Stimulated activated CD8-positive, alpha-beta memory T cell treated with anti-CD3 and anti-CD28 coated beads, Interleukin-7, amount 100 ng/mL, for 1 hour (primary cell): ENCODE measurements around the gene STAT6.
"Not testable (repeated sequence)": the region's sequence is repeated elsewhere in the genome, so short reads cannot be mapped to it uniquely, and the experiment has no call there.

ENCODE experiments used
- DNase-seq, 2 donors: peaks; one replicate each; pipeline ENCODE4 v3.0.0-alpha.2; 2020; ENCODE audit warnings: low read depth in 2 of 2

STAT6 gene

GRCh38 chr12:57089271-57090245 lies 21.6 kb downstream of the STAT6 start:
- DNase-seq, result peak in 1 of 2 donors; percentile 9

GRCh38 chr12:57088354-57089270 lies 22.6 kb downstream of the STAT6 start, which contains the start of gene NAB2:
Gene NAB2 (plus strand): TSS chr12:57089114. CDS start chr12:57089272, 158 bp downstream.
- DNase-seq, result peak; percentile 85 to 89

DNA sequence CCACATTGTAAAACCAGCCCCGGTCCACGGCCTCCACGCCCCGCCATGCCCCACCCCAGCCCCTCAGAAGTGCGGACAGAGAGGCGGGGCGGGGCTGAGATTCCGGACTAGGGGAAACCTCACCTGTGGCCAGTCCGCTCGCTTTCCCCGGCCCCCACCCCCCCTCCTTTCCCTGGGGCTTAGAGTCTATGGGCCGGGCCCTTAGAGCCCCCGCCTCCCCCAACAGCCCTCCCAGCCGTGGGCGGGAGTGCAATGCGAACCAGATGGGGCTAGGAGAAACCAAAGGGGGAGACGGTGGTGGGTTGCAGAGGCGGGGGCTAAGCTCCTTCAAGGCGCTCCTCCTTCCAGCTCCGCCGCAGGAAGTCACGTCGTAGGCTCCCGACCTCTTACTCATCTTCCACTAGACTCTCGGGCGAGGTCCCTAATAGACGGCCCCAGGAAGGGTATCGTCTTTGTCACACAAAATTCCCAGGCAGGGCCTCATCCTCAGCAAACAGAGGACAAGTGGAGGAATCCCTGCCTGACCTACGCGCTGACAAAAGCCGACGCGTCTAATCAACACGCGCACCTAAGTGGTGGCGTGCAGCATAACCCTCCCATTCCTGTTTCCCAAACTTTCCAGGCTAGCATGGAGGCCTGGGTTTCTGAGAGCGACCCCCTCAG lies 23.3 kb downstream of the STAT6 start:
- DNase-seq, result peak; percentile 50 to 59

- peak; percentile 89 to 90 for DNase-seq
Observed at GRCh38 chr12:57087010-57087690, 24.0 kb downstream of the STAT6 start.

GRCh38 chr12:57086493-57087009 lies 24.6 kb downstream of the STAT6 start:
- DNase-seq, result no peak

DNA sequence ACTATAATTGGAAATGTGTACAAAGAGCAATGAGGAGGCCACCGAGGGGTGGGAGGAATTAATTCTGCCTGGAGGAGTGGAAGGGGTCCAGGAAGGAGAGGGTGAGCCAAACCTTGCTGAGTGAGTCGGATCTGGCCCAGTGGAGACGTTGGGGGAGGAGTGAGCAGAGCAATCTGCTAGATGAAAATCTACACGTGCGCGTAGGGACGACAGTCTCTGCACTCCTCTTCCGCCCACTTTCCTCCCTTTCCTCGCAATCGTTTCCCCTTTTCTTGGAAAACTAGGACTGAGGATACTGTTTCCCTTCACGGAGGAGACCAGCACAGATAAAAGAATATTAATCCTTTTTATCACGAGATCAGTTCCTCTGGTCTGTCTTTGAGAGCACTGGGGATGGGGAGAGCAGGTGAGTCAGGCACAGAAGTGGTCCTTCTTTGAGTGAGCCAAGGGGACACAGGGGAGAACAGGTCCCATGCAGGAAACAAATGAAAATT lies 25.1 kb downstream of the STAT6 start:
- no peak for DNase-seq

DNA sequence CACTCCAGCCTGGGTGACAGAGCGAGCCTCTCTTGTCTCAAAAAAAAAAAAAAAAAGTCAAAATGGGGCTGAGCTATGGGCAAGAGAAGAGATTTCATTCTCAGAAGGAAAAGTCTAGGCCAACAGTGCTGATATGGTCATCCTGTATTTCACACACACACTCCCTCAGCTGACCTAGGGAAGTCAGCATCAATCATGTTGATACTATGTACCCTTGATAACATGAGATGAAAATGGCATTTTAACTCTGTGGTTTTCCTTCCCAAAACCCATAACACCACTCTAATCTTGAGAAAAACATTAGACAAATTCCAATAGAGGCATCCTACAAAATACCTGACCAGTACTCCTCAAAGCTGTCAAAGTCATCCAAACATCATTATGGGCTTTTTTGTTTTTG lies 30.3 kb downstream of the STAT6 start:
- DNase-seq, result no peak

GRCh38 chr12:57079821-57080220 lies 31.3 kb downstream of the STAT6 start:
- DNase-seq, result no peak

GRCh38 chr12:57078519-57079404 lies 32.4 kb downstream of the STAT6 start, which contains the start of gene NEMP1:
Gene NEMP1 (minus strand): TSS chr12:57078791. CDS start chr12:57078745, 46 bp downstream.
- peak; percentile 85 for DNase-seq

DNA sequence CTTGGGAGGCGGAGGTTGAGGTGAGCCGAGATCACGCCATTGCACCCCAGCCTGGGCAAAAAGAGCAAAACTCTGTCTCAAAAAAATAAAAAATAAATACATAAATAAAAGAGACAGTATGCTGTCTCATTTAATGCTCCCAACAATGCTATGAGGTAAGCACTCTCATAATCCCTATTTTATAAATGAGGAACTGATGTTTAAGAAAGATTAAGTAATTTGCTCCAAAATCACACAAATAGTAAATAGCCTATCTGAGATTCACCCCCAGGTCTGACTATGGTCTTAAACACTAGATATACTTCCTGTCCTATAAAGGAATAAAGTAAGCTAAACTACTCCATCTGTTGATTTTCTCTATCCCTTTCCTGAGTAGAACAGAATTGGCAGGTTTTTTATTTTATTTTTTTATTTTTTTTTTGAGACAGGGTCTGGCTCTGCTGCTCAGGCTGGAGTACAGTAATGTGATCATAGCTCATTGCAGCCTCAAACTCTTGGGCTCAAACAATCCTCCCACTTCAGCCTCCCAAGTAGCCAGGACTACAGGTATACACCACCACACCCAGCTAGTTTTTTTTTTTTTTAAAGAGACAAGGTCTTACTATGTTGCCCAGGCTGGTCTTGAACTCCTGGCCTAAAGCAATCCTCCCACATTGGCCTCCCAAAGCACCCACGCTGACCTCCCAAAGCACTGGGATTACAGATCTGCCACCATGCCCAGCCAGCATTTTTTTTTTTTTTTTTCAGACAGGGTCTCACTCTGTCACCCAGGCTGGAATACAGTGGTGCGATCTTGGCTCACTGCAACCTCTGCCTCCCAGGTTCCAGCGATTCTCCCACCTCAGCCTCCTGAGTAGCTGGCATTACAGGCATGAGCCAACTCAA lies 37.4 kb downstream of the STAT6 start:
- DNase-seq, result not testable (repeated sequence)

- DNase-seq, result no peak
Observed at GRCh38 chr12:57072661-57073060, 38.5 kb downstream of the STAT6 start.

GRCh38 chr12:57069523-57069922 lies 41.6 kb downstream of the STAT6 start:
- DNase-seq, result no peak

DNA sequence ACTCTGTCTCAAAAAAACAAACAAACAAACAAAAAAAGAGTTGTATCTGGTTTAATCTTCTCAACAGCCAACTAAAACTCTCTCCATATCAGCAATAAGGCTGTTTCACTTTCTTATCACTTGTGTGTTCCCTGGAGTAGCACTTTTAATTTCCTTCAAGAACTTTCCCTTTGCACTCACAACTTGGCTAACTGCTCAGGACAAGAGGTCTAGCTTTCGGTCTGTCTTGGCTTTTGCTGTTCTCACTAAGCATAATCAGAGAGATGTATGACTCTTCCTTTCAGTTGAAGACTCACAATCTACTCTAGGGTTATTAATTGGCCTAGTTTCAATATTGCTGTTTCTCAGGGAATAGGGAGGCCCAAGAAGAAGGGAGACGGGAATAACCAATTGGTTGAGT lies 44.9 kb downstream of the STAT6 start:
- no peak for DNase-seq

DNA sequence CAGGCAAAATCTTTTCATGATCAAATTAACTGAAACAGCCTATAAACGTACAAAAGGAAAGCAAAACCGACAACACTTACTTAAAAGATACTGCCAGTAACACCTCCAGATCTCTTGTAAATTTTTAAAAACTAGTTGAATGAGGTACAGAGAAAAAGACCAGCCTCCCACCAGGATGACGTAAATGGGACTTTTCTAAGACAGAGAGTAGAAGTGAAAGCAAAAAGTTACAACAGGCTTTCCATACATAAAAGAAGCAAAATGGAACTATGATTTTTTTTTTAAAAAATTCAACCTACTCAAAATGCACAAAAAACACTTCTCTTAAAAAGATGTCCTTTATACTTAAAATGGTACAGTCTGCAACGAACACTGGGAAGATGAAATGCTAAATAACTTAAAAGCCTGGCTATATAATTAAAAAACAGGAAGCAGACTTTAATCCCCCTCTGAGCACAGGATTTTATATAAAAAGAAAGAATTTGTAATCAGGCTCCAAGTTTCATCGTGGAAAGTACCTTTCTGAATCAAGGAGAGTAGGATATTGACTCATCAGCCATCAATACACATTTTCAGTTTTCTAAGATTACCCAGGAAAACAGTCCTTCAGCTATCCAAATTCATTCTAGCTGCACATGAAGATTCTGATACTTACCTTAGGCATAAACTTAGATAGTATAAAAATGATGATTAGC lies 47.0 kb downstream of the STAT6 start:
- no peak for DNase-seq

GRCh38 chr12:57058454-57058853 lies 52.7 kb downstream of the STAT6 start:
- DNase-seq, result no peak

- no peak for DNase-seq
Observed at GRCh38 chr12:57057067-57057751, 54.0 kb downstream of the STAT6 start.

- no peak for DNase-seq
Observed at GRCh38 chr12:57055824-57056223, 55.3 kb downstream of the STAT6 start.
